T-helper 17 cell (primary cell): ENCODE data around the gene METTL2A. TPM values are rescaled to one million over a fixed set of nuclear protein-coding genes. Genes with fewer than 3 reads are reported as not detected.
"Not testable (repeated sequence)": the region's sequence is repeated elsewhere in the genome, so short reads cannot be mapped to it uniquely, and the experiment has no call there.

ENCODE experiments used
- ATAC-seq: fragments of 150-1000 bp; cut with Tn5 transposase; 2 replicates; pipeline ENCODE4 v1.10.0; 2021; ENCODE audit warnings: mild to moderate bottlenecking, moderate library complexity
- DNase-seq, 3 donors: peaks; one replicate each; pipeline versions ENCODE4 v3.0.0 to v3.0.0-alpha.2; 2020 to 2021
- H3K9me3 ChIP-seq: one replicate; pipeline ENCODE4 v1.7.0; 2013; ENCODE audit warnings: low read length, mild to moderate bottlenecking; ENCODE audit not compliant: control insufficient read depth, poor library complexity, severe bottlenecking
- H3K27ac Mint-ChIP-seq: one replicate; pipeline ENCODE4 v1.8.0; 2022; ENCODE audit warnings: mild to moderate bottlenecking, moderate library complexity, mixed read lengths
- H3K27me3 Mint-ChIP-seq: one replicate; pipeline ENCODE4 v1.8.0; 2022; ENCODE audit warnings: mixed read lengths
- H3K36me3 Mint-ChIP-seq: one replicate; pipeline ENCODE4 v1.8.0; 2022; ENCODE audit warnings: low read depth, mixed read lengths
- H3K4me1 Mint-ChIP-seq: one replicate; pipeline ENCODE4 v1.8.0; 2022; ENCODE audit warnings: mild to moderate bottlenecking, mixed read lengths
- H3K4me3 Mint-ChIP-seq: one replicate; pipeline ENCODE4 v1.8.0; 2022; ENCODE audit warnings: mild to moderate bottlenecking, moderate library complexity, mixed read lengths
- total RNA-seq, 4 donors: library from RNA in 2 of 4; stranded (reverse) in 2 of 4; gene quantifications; one replicate each; pipeline ENCODE4 v1.2.3 and lab custom pipeline; 2022 to 2026

Gene METTL2A
- total RNA-seq = 10 to 100 TPM; 10.3 to 10.8 TPM
- 12.9 to 32.8 reads per million in 2 donors for total RNA-seq (lab: John Stamatoyannopoulos, UW)

- Mint-ChIP-seq H3K4me1 (peaks cover 16% of the 10 kb centered on the region), H3K27ac (peak within 1 kb of the TSS; percentile 94), H3K4me3 (peak within 1 kb of the TSS; percentile 90)
- H3K36me3 Mint-ChIP-seq, H3K9me3 ChIP-seq, H3K27me3 Mint-ChIP-seq: not testable (repeated sequence)
- ATAC-seq = peak; percentile 95
- DNase-seq = peak; percentile 65 to 76 (median 66)
Measured at GRCh38 chr17:62423647-62424461, at the start of gene METTL2A. TSS of gene METTL2A (plus strand) at chr17:62423897. CDS start at chr17:62423903, 6 bp downstream.

DNA sequence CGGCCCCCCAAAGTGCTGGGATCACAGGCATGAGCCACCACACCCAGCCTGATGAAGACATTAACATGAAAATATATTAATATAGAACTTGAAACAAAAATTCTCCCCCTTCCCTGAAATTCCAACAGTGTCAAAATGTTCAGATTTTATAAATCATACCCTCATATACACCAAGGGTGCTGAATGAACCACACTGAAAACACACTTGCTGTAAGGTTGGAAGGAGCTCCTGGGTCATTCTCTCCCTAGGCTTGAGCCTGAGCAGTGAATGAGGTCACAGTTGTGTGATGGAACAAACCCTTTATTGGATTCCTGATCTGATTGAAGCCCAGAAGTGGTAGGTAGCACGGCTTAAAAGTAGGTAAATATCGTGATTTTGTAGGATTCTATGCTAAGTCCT is 43.4 kb upstream of the METTL2A start, which contains the start of gene EFCAB3:
Gene EFCAB3 (plus strand): TSS at position 301 of the 400 bp plus-strand sequence. CDS start 2,427 bp downstream, outside the sequence.
- H3K9me3 ChIP-seq = no peaks in the 10 kb centered on the region
- peaks cover 31% of the 10 kb centered on the region for H3K27me3 Mint-ChIP-seq
- DNase-seq = no peak
- no peaks in the 10 kb centered on the region for H3K36me3 Mint-ChIP-seq
- no peak within 1 kb of the TSS for H3K27ac Mint-ChIP-seq
- no peak within 1 kb of the TSS for H3K4me3 Mint-ChIP-seq
- H3K4me1 Mint-ChIP-seq = no peaks in the 10 kb centered on the region
- no peak for ATAC-seq

DNA sequence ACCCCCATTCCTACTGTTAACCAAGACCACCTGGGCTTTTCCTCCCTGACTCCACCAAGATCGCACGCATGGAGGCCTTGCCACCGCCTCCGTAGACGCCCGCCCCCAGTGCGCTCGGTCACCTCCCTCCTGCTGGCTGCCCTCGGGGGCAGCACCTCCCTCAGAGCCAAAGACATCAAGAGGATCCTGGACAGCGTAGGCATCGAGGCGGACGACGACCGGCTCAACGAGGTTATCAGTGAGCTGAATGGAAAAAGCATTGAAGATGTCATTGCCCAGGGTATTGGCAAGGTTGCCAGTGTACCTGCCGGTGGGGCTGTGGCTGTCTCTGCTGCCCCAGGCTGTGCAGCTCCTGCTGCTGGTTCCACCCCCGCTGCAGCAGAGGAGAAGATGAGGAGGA is 42.1 kb upstream of the METTL2A start:
- no peaks in the 10 kb centered on the region for H3K9me3 ChIP-seq
- Mint-ChIP-seq H3K27me3 (peaks cover 26% of the 10 kb centered on the region), H3K4me3 (no peak overlapping the region), H3K27ac (no peak overlapping the region), H3K4me1 (no peaks in the 10 kb centered on the region), H3K36me3 (no peaks in the 10 kb centered on the region)
- no peak for ATAC-seq
- no peak for DNase-seq

DNA sequence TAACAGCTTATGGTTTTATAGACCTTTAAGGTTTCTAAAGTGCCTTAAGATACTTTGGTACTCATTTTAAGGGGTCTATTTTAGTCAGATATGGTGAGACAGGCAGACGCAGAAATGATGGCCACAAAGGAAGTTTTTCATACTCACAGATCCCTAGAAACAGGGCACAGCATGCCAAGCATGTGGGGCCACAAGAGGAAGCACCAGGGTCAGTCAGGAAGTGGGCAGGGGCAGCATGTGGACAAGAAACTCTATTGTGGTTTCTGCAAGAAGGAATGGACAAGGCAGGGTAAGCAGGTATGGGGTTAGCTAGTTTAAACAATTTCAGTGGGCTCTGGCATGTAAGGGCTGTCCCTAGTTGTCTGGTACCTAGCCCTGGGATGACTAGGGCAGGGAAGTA is 34.8 kb upstream of the METTL2A start:
- Mint-ChIP-seq H3K27ac (no peak overlapping the region), H3K36me3 (peaks cover 2% of the 10 kb centered on the region), H3K4me1 (no peaks in the 10 kb centered on the region), H3K27me3 (peaks cover 62% of the 10 kb centered on the region), H3K4me3 (no peak overlapping the region)
- no peak for DNase-seq
- H3K9me3 ChIP-seq = no peaks in the 10 kb centered on the region
- ATAC-seq = no peak

- Mint-ChIP-seq H3K4me3 (no peak overlapping the region), H3K27ac (no peak overlapping the region), H3K27me3 (peaks cover 46% of the 10 kb centered on the region), H3K36me3 (peaks cover 2% of the 10 kb centered on the region), H3K4me1 (no peaks in the 10 kb centered on the region)
- no peaks in the 10 kb centered on the region for H3K9me3 ChIP-seq
- DNase-seq = no peak
- no peak for ATAC-seq
Measured at GRCh38 chr17:62392908-62393307, 30.8 kb upstream of the METTL2A start.

GRCh38 chr17:62398891-62399290 is 24.8 kb upstream of the METTL2A start:
- Mint-ChIP-seq H3K4me3 (no peak overlapping the region), H3K4me1 (no peaks in the 10 kb centered on the region), H3K36me3 (no peaks in the 10 kb centered on the region), H3K27me3 (peaks cover 16% of the 10 kb centered on the region), H3K27ac (no peak overlapping the region)
- DNase-seq = no peak
- no peaks in the 10 kb centered on the region for H3K9me3 ChIP-seq
- no peak for ATAC-seq

DNA sequence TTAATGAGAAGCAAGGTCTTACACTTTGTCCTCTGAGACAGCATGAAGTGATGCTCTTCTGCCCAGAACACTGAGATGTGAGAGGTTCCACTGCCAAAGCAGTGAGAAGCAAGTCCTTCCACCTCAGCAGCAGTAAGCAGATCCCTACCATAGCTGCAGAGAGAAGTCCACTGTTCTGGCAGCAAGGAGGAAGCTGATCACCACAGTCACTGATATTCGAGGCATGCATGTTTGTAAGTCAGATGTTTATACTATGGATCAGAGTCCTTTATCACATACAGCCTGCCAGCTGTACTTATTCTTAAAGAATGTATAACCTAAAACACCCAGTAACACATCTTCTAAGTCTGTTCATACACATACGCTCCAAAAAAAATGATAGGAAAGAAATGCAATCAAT is 18.2 kb upstream of the METTL2A start:
- Mint-ChIP-seq H3K27ac (no peak overlapping the region), H3K36me3 (peaks cover 2% of the 10 kb centered on the region), H3K4me3 (no peak overlapping the region), H3K4me1 (no peaks in the 10 kb centered on the region), H3K27me3 (peaks cover 39% of the 10 kb centered on the region)
- ATAC-seq (no peak), DNase-seq (no peak)
- no peaks in the 10 kb centered on the region for H3K9me3 ChIP-seq

DNA sequence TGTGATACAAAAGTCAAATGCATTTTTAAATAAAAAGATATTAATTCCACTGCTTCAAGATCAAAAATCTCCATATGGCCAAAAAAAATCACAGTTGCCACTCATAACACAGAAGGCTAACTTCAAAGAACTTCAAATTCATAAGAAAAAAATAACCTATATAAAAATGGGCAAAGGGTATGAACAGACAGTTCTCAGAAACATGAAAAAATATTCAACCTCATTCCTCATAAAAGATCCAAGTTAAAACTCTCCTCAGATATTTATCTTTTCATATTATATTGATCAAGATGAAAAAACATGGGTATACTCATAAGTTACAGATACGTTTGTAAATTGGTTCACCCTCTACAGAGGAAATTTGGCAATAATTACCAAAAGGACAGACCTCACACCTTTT is 10.6 kb upstream of the METTL2A start:
- H3K27ac Mint-ChIP-seq, DNase-seq, H3K4me3 Mint-ChIP-seq, H3K9me3 ChIP-seq, ATAC-seq, H3K36me3 Mint-ChIP-seq, H3K4me1 Mint-ChIP-seq: not testable (repeated sequence)
- H3K27me3 Mint-ChIP-seq = peaks cover 28% of the 10 kb centered on the region

- not testable (repeated sequence) for H3K9me3 ChIP-seq, DNase-seq, H3K36me3 Mint-ChIP-seq, H3K27me3 Mint-ChIP-seq, H3K27ac Mint-ChIP-seq, ATAC-seq, H3K4me3 Mint-ChIP-seq
- peaks cover 18% of the 10 kb centered on the region for H3K4me1 Mint-ChIP-seq
Measured at GRCh38 chr17:62426214-62426613, 2.5 kb downstream of the METTL2A start.

GRCh38 chr17:62435251-62435650 is 11.6 kb downstream of the METTL2A start:
- H3K4me1 Mint-ChIP-seq, H3K36me3 Mint-ChIP-seq, H3K4me3 Mint-ChIP-seq, DNase-seq, H3K27ac Mint-ChIP-seq, H3K9me3 ChIP-seq, H3K27me3 Mint-ChIP-seq, ATAC-seq: not testable (repeated sequence)

- H3K4me1 Mint-ChIP-seq = not testable (repeated sequence)
Measured at GRCh38 chr17:62441181-62441580, 17.5 kb downstream of the METTL2A start.

DNA sequence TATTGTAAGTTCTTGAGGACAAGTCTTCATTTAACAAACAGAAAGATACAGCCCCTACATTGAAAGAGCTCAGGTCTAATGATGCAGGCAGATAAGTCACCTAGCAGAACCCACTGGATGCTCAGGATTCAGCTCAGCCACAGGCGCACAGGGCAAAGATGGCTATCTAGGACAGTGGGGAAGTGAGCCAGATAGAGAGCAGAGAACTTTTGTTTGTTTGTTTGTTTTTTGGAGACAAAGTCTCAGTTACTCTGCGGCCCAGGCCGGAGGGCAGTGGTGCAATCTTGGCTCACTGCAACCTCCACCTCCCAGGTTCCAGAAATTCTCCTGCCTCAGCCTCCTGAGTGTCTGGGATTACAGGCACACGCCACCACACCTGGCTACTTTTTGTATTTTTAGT is 20.4 kb downstream of the METTL2A start:
- Mint-ChIP-seq H3K27me3 (no peaks in the 10 kb centered on the region), H3K27ac (no peak overlapping the region), H3K4me1 (no peaks in the 10 kb centered on the region), H3K36me3 (peaks cover 8% of the 10 kb centered on the region), H3K4me3 (no peak overlapping the region)
- no peak for ATAC-seq
- no peaks in the 10 kb centered on the region for H3K9me3 ChIP-seq
- DNase-seq = no peak

More at GRCh38 chr17:62441181-62441580, 17.5 kb downstream of the METTL2A start:
- not testable (repeated sequence) for DNase-seq, H3K27me3 Mint-ChIP-seq, H3K4me3 Mint-ChIP-seq, ATAC-seq, H3K9me3 ChIP-seq, H3K27ac Mint-ChIP-seq, H3K36me3 Mint-ChIP-seq

DNA sequence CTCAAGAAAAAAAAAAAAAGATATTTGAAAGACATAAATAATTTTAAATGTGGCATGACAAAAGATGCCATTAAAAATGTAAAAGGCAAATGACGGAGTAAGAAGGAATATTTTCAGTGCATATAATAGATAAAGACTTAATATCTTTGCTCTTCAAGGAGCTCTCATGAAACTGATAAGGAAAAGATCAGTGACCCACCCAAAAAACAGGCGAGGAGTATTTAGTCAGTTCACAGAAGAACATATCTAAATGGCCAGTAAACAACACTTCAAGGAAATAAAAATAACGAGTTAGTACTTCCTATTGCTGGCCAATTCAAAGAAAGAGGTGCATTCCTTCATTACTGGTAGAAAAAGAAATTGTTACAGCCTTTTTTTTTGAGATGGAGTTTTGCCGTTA is 22.1 kb downstream of the METTL2A start:
- not testable (repeated sequence) for H3K9me3 ChIP-seq, H3K27me3 Mint-ChIP-seq, ATAC-seq, H3K27ac Mint-ChIP-seq, H3K36me3 Mint-ChIP-seq, DNase-seq, H3K4me3 Mint-ChIP-seq, H3K4me1 Mint-ChIP-seq

GRCh38 chr17:62452195-62452594 is 28.5 kb downstream of the METTL2A start:
- not testable (repeated sequence) for ATAC-seq, DNase-seq, H3K27me3 Mint-ChIP-seq, H3K4me3 Mint-ChIP-seq, H3K4me1 Mint-ChIP-seq, H3K9me3 ChIP-seq, H3K36me3 Mint-ChIP-seq, H3K27ac Mint-ChIP-seq
